K562 (cell line): Measurements from ENCODE around the gene PLA2G2E. TPM values are rescaled to one million over a fixed set of nuclear protein-coding genes. Genes with fewer than 3 reads are reported as not detected.

Source experiments
- ATAC-seq: fragments of 200-7000 bp; cut with Tn5 transposase; 3 replicates; pipeline ENCODE4 v1.9.1; 2020; ENCODE audit warnings: moderate library complexity
- BruUV-seq: library from RNA; stranded (reverse); fragments of 400-500 nt; replicated peaks from 2 replicates; lab custom pipeline; 2021; lab: Mats Ljungman, UMichigan
- CTCF ChIA-PET: fragments of 300-600 bp; formaldehyde crosslinking; extraction: SDS; loops from one replicate; lab custom pipeline; 2021; ENCODE audit warnings: low intra/inter-chr PET ratio; lab: Yijun Ruan, JAX
- POLR2A ChIA-PET: fragments of 300-600, 350-650 bp; sonication (Branson Sonifier 250); formaldehyde crosslinking; extraction: SDS; loops from one replicate; lab custom pipeline; 2021; ENCODE audit warnings: antibody characterized with exemption, inconsistent platforms; lab: Yijun Ruan, JAX
- DNase-seq, 4 experiments: peaks; one replicate each; pipeline versions ENCODE4 v3.0.0 to v3.0.0-alpha.2; 2011 to 2018; ENCODE audit warnings: low spot score in 3 of 4, mixed read lengths in 3 of 4; ENCODE audit errors: extremely low read depth in 1 of 4
- FAIRE-seq: peaks from 2 replicates; lab custom pipeline; 2011; peaks lifted over from hg19 to GRCh38; lab: Jason Lieb, UNC
- H2AFZ ChIP-seq: 2 replicates; pipeline ENCODE4 v1.6.0; 2011; ENCODE audit warnings: low read depth, low read length, control low read depth, inconsistent platforms
- H3K27ac ChIP-seq: fragments of 200-600 bp; 3 replicates; pipeline ENCODE4 v1.8.0; 2011; ENCODE audit warnings: low read depth, mild to moderate bottlenecking, control low read depth, inconsistent platforms, low read length, moderate library complexity, mixed read lengths; ENCODE audit errors: extremely low read depth
- H3K27me3 ChIP-seq, 2 experiments: fragments of 300-600 bp in 1 of 2; 2 replicates in 1 of 2; 3 replicates in 1 of 2; pipeline versions ENCODE4 v1.6.0 to v1.8.0; 2011; ENCODE audit warnings: inconsistent platforms in 2 of 2, low read length in 2 of 2, mild to moderate bottlenecking in 1 of 2, mixed read lengths in 1 of 2, moderate library complexity in 1 of 2; ENCODE audit not compliant: control insufficient read depth in 2 of 2, insufficient read depth in 2 of 2
- H3K36me3 ChIP-seq: fragments of 300-600 bp; 3 replicates; pipeline ENCODE4 v1.8.0; 2011; ENCODE audit warnings: mild to moderate bottlenecking, low read length, inconsistent platforms; ENCODE audit not compliant: control insufficient read depth, insufficient read depth
- H3K4me1 ChIP-seq, 2 experiments: fragments of 200-600 bp in 1 of 2; replicated peaks in 1 of 2; 2 replicates in 1 of 2; 3 replicates in 1 of 2; pipeline versions ENCODE4 v1.5.1 to v1.8.0; 2011; ENCODE audit warnings: inconsistent platforms in 2 of 2, low read length in 2 of 2, mild to moderate bottlenecking in 1 of 2, mixed read lengths in 1 of 2, moderate library complexity in 1 of 2; ENCODE audit not compliant: control insufficient read depth in 2 of 2, insufficient read depth in 2 of 2
- H3K4me2 ChIP-seq: 2 replicates; pipeline ENCODE4 v1.6.1; 2011; ENCODE audit warnings: low read length, control low read depth, inconsistent platforms, mixed read lengths; ENCODE audit not compliant: insufficient read depth
- H3K4me3 ChIP-seq: fragments of 200-600 bp; sonication (generic), shearing (Covaris generic); 2 replicates; pipeline ENCODE4 v1.5.1; 2016; ENCODE audit warnings: control low read depth, inconsistent platforms
- H3K79me2 ChIP-seq: fragments of 200-600 bp; 3 replicates; pipeline ENCODE4 v1.8.0; 2011; ENCODE audit warnings: low read length, inconsistent platforms; ENCODE audit not compliant: control insufficient read depth, insufficient read depth
- H3K9ac ChIP-seq, 2 experiments: 2 replicates each; pipeline versions ENCODE4 v1.6.0 to v1.6.1; 2011; ENCODE audit warnings: low read depth in 2 of 2, low read length in 2 of 2, control low read depth in 1 of 2, inconsistent platforms in 1 of 2, mild to moderate bottlenecking in 1 of 2, mixed read lengths in 1 of 2; ENCODE audit not compliant: insufficient read depth in 1 of 2
- H3K9me1 ChIP-seq: one replicate; pipeline ENCODE4 v1.6.0; 2011; ENCODE audit warnings: inconsistent platforms, mild to moderate bottlenecking, low read length, moderate library complexity; ENCODE audit not compliant: control insufficient read depth, insufficient read depth
- H3K9me3 ChIP-seq: replicated peaks from 2 replicates; pipeline ENCODE4 v1.5.1; 2011; ENCODE audit warnings: low read depth, low read length, inconsistent platforms; ENCODE audit not compliant: control insufficient read depth, insufficient read depth
- H4K20me1 ChIP-seq: replicated peaks from 2 replicates; pipeline ENCODE4 v1.6.1; 2011; ENCODE audit warnings: low read length, inconsistent platforms, mixed read lengths; ENCODE audit not compliant: control insufficient read depth, insufficient read depth
- BRCA1 ChIP-seq, 2 experiments: fragments of 450-650 bp in 1 of 2; sonication (generic) in 1 of 2; formaldehyde crosslinking in 1 of 2; IDR thresholded peaks; 2 replicates each; pipeline versions ENCODE4 v1.5.0 to v1.6.1; 2017 to 2020; ENCODE audit warnings: mild to moderate bottlenecking in 1 of 2, missing genetic modification reagents in 1 of 2
- CGGBP1 ChIP-seq: fragments of 250-450 bp; sonication (Bioruptor Pico); IDR thresholded peaks from 2 replicates; pipeline ENCODE4 v1.9.0; 2021; ENCODE audit warnings: mild to moderate bottlenecking
- GATAD2A ChIP-seq: fragments of 450-650 bp; IDR thresholded peaks from 2 replicates; pipeline ENCODE4 v1.6.1; 2017
- KAT7 ChIP-seq: sonication (generic); formaldehyde crosslinking; IDR thresholded peaks from 2 replicates; pipeline ENCODE4 v1.8.0; 2022; ENCODE audit warnings: missing genetic modification reagents, mild to moderate bottlenecking, borderline replicate concordance
- KAT8 ChIP-seq: fragments of 450-650 bp; IDR thresholded peaks from 2 replicates; pipeline ENCODE4 v1.6.1; 2016; ENCODE audit warnings: low read depth, mild to moderate bottlenecking
- NCOA1 ChIP-seq: fragments of 450-650 bp; IDR thresholded peaks from 2 replicates; pipeline ENCODE4 v1.6.1; 2016; ENCODE audit warnings: low read depth
- NRF1 ChIP-seq, 2 experiments: fragments of 450-650 bp; IDR thresholded peaks in 1 of 2; conservative IDR thresholded peaks in 1 of 2; 2 replicates each; pipeline ENCODE4 v1.6.1; 2014; ENCODE audit warnings: mild to moderate bottlenecking in 2 of 2
- PURB ChIP-seq: sonication (generic); formaldehyde crosslinking; IDR thresholded peaks from 2 replicates; pipeline ENCODE4 v1.9.0; 2021; ENCODE audit warnings: low read depth, mild to moderate bottlenecking, missing genetic modification reagents
- SRSF1 ChIP-seq: fragments of 200-400 bp; formaldehyde crosslinking; IDR thresholded peaks from 2 replicates; pipeline ENCODE4 v1.6.1; 2017; ENCODE audit warnings: mild to moderate bottlenecking, low read depth, low read length, moderate library complexity
- TFAM ChIP-seq: fragments of 250-450 bp; sonication (Bioruptor Pico); conservative IDR thresholded peaks from 2 replicates; pipeline ENCODE4 v1.5.0; 2021; ENCODE audit warnings: mild to moderate bottlenecking, moderate library complexity
- TRIM24 ChIP-seq, 2 experiments: fragments of 450-650 bp; IDR thresholded peaks; 2 replicates each; pipeline ENCODE4 v1.6.1; 2016
- ZNF316 ChIP-seq: fragments of 450-650 bp; IDR thresholded peaks from 2 replicates; pipeline ENCODE4 v1.6.1; 2016
- ZNF445 ChIP-seq: fragments of 250-450 bp; sonication (Bioruptor Pico); IDR thresholded peaks from 2 replicates; pipeline ENCODE4 v1.4.0; 2020; ENCODE audit warnings: low read depth, mild to moderate bottlenecking, moderate library complexity
- ZNF655 ChIP-seq: fragments of 250-450 bp; sonication (Bioruptor Pico); IDR thresholded peaks from 2 replicates; pipeline ENCODE4 v1.5.0; 2021
- ZNF668 ChIP-seq: fragments of 250-450 bp; sonication (Bioruptor Pico); IDR thresholded peaks from 2 replicates; pipeline ENCODE4 v1.8.0; 2022; ENCODE audit warnings: mild to moderate bottlenecking, inconsistent platforms
- WGBS: fragments of 100-300 bp; shearing (Covaris generic); methylation state at CpG from one replicate; pipeline ENCODE4 v1.1.6; 2016; ENCODE audit warnings: low coverage, mixed read lengths; ENCODE audit not compliant: insufficient coverage; ENCODE audit errors: missing lambda C conversion rate; 5-methylcytosine and 5-hydroxymethylcytosine counted together
- in situ Hi-C: fragments of 300-500 bp; cut with MboI; formaldehyde crosslinking; loops from 4 replicates; pipeline ENCODE4 v1.15.0; 2018; ENCODE audit warnings: inconsistent platforms, mixed read lengths
- intact Hi-C: fragments of 100-400 bp; cut with micrococcal nuclease; formaldehyde crosslinking; loops from 2 replicates; pipeline ENCODE4 v1.14.2; 2022
- polyA plus RNA-seq, 8 experiments: library from polyadenylated mRNA; depleted of rRNA in 4 of 8; stranded (reverse) in 5 of 8; unstranded in 3 of 8; fragments of >200 nt; fragmentation: Nextera tagmentation in 2 of 8; fragmentation: Illumina TruSeq in 1 of 8; extraction: Ambion mirVana in 2 of 8; extraction: Trizol in 1 of 8; gene quantifications; 2 replicates each; pipeline versions ENCODE4 v1.2.1 to v1.2.3, GENCODE V29; 2011 to 2014; ENCODE audit warnings: inconsistent platforms in 1 of 8, missing spikeins in 1 of 8
- total RNA-seq, 7 experiments: library from RNA; depleted of rRNA in 6 of 7; stranded (reverse); fragments of >200 nt in 6 of 7; fragmentation: Illumina TruSeq in 2 of 7; extraction: Trizol in 2 of 7; gene quantifications; 2 replicates each; pipeline versions ENCODE4 v1.2.1 to v1.2.3, GENCODE V29; 2011 to 2021; ENCODE audit warnings: low replicate concordance in 1 of 7

PLA2G2E gene
- total and polyA plus RNA-seq, 9 of the 15 experiments (the other 6 are each of a cell fraction or from before 2014, with no cell fraction given) = not detected

- no peak overlapping the region for H3K4me2 ChIP-seq
- H3K27me3 ChIP-seq = peaks cover 8 to 19% of the 10 kb centered on the region in 2 experiments
- no peak overlapping the region for H3K4me3 ChIP-seq
- no peaks in the 10 kb centered on the region for H3K36me3 ChIP-seq
- no peaks in the 10 kb centered on the region for H3K4me1 ChIP-seq
- FAIRE-seq = no peak
- H3K27ac ChIP-seq = no peak overlapping the region
- H3K9ac ChIP-seq = no peak overlapping the region
- no peak for ATAC-seq
- TF ChIP-seq KAT8 = no peak
- TF ChIP-seq SRSF1 = no peak
- no peak for TF ChIP-seq ZNF316
- TF ChIP-seq NCOA1 = no peak
- TF ChIP-seq ZNF445 (CRISPR knock-in tag) = no peak
- TF ChIP-seq PURB = no peak
- no peak for TF ChIP-seq ZNF655 (CRISPR knock-in tag)
- no peak for TF ChIP-seq TFAM (CRISPR knock-in tag)
- TF ChIP-seq NRF1 (conservative IDR thresholded peaks at IDR 0.05 in 1 of 2, IDR thresholded peaks at IDR 0.05 in 1 of 2) = no peak
- no peak for TF ChIP-seq CGGBP1 (CRISPR knock-in tag)
- no peak for TF ChIP-seq ZNF668 (CRISPR knock-in tag)
- no peak for TF ChIP-seq GATAD2A
- TF ChIP-seq TRIM24 (IDR thresholded peaks at IDR 0.05) = no peak
- no peak for TF ChIP-seq KAT7 (CRISPR knock-in tag)
- no peak for TF ChIP-seq BRCA1 (IDR thresholded peaks at IDR 0.05)
- TF ChIP-seq BRCA1 (CRISPR knock-in tag; IDR thresholded peaks at IDR 0.05) = no peak
- H3K9me3 ChIP-seq = no peaks in the 10 kb centered on the region
- ChIA-PET CTCF (no interaction called here), POLR2A (interaction anchor here (1.2 kb wide), 1 partner anchor 9 kb away, joined by 4 read pairs; no protein-coding TSS in a partner anchor)
- WGBS = 0% methylated on average over 2 of the region's 2 CpGs
- H3K79me2 ChIP-seq = no peaks in the 10 kb centered on the region
- no TSS peak for BruUV-seq
- intact Hi-C loops (no loop called here), in situ Hi-C loops (no loop called here)
- no peak for DNase-seq
- H2AFZ ChIP-seq = no peak overlapping the region
- H3K9me1 ChIP-seq = no peaks in the 10 kb centered on the region
- H4K20me1 ChIP-seq = no peaks in the 10 kb centered on the region
These were observed 25.6 kb upstream of the PLA2G2E start for GRCh38 chr1:19949016-19949415.
